22Rv1 (cell line): ENCODE measurements around the gene ENDOV.

Experiments used
- CTCF ChIP-seq: fragments of 450-650 bp; IDR thresholded peaks from 2 replicates; pipeline ENCODE4 v1.5.1; 2017; ENCODE audit warnings: mild to moderate bottlenecking
- ZFX ChIP-seq: fragments of 450-650 bp; IDR thresholded peaks from 2 replicates; pipeline ENCODE4 v1.6.1; 2017; ENCODE audit warnings: antibody characterized with exemption, borderline replicate concordance

DNA sequence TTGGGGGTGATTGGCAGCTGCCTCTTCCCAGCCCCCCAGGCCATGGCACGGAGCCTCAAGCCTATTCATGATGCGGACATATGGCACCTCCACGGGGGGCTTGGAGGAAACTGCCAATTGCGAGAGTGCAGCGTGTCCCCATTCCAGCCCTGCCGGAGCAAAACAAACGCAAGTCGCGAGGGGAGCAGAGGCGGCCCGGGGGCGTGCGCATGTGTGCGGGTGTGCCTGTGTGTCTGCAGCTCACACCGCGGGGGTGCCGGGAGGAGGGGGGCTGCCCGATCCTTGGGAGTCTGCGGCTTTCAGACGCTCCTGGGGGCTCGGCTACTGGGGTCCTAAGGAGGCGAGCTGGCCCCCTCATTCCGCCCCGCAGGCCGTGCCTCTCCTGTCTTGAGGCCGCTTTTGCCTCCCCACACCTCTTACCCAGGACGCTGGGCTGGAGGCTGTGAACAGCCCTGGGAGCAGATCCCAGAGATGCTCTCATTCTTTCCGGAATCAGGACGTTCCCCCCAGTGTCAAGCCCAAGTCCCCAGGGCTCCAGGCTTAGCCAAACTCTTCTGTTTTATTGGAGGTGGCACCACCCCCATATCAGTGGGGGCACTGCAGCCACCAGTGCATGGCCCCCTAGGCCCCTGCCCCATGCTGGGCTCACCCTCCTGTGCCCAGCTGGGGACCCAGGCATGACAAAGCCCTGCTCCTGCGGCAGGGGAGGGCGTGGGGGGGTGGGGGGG, 29.1 kb downstream of the ENDOV start:
- TF ChIP-seq CTCF (no peak), ZFX (no peak)
